Measurements from ENCODE around the gene MISP.
A peak's percentile ranks its signal among the peaks of the same experiment; 100 is the strongest.

The MISP gene

DNA sequence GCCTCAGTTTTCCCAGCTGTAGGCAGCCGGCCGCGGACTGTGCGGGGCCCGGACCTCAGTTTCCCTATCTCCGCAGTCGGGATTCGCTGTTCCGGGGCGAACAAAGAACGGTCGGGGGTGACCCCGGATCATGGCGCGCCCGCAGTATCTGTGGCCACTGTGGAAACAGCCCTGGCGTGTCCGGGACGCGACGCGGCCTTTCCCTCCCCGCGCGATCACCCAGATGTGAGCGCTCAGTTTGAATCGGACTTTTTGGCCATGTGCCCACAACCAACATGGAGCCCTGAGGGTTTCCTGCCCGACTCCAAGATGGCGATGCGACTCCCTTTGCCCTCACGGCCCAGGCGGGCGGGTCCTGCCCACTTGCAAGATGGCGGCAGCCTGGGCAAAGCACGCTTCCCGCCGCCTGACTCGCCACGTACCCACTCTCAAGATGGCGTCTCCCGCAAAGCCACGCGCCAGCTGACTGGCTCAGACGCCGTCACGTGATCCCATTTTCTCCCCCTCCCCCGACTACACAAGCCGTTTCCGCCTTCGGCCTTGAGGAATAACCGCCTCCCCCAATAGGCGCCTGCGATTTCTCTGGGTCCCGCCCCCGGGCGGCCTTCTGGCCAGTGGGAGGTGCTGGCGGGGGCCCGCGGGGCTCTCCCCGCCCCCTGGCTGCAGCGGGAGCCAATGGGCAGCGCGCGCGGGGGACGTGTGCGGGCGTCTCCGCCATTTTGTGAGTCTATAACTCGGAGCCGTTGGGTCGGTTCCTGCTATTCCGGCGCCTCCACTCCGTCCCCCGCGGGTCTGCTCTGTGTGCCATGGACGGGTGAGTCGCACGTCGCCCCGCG, 46.0 kb downstream of the MISP start, which contains the start of gene PTBP1:
PTBP1 (plus strand) TSS at position 761 of the 836 bp plus-strand sequence; CDS start at position 807, 46 bp downstream.
- peak; percentile 98 for DNase-seq (ENCODE audit: low read depth)

DNA sequence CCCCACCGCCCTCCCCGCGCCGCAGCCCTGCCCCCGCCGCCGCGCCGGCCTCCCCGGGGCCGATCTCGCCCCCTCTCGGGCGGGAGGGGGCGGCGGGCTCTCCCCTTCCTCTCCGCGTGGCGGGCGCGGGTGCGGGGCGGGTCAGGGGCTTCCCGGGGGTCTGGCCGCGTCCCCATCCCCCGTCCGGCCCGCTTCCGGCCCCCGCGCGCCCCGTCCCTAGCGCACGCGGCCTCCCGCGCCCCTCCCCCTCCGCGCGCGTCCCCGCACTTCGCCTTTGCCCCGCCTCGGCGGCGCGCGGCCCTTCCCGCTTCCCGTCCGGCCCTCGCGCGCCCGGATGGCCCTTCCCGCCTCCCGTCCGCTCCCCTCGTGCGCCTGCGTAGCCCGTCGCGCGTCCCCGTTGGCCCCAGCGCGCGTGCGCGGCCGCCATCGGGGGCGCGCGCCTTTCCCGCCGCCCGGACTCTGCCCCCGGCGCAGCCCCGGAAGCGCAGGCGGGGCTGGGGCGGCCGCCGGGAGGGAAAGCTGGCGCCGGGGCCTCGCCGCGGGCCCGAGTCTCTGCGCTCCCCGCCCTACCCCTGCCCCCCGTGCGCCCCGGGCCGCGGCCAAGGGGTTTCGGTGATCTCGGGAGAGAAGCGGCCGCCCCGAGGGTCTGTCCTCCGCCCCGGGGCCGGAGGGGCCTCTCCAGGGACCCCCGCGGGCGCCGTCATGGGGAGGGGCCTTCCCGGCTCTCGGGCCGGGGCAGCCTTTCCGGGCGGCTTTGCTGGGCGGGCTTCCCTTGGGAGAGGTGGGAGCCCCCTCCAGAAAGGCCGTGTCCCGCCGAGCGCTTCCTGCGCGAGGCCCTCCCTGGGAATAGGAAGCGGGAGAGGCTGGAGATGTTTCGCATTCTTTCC, 46.9 kb downstream of the MISP start:
- DNase-seq (ENCODE audit: low read depth) = peak; percentile 73

DNA sequence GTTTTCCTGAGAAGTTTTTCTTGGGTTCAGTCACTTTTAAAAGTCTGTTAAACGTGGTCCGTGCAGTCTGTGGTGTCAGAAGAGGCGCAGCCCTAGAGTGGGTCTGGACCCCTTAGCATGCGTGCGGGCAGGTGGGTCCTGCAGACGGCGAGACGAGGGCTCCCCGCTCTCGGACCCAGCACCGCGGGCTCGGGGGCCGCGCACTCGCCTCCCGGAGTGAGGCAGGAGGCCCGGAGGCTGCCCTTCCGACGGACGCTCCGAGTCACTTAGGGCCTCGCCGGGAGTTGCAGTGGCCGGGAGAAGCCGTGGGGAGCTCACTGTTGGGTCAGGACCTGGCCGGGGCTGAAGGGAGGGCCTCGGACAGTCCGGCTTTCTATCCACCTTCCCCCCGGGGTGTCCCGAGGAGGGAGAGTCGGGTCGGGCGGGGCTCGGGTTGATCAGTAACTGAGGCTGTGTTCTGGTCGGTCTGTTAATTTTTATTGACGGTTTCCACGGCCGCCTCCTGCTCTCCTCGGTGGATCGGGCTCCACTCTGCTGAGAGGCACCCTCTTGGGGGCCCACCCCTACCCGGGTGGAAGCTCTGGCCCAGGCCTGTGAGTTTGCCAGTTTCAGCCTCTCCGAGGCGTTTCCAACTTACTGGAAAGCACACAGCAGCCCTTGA, 47.6 kb downstream of the MISP start:
- DNase-seq (ENCODE audit: low read depth) = no peak

DNA sequence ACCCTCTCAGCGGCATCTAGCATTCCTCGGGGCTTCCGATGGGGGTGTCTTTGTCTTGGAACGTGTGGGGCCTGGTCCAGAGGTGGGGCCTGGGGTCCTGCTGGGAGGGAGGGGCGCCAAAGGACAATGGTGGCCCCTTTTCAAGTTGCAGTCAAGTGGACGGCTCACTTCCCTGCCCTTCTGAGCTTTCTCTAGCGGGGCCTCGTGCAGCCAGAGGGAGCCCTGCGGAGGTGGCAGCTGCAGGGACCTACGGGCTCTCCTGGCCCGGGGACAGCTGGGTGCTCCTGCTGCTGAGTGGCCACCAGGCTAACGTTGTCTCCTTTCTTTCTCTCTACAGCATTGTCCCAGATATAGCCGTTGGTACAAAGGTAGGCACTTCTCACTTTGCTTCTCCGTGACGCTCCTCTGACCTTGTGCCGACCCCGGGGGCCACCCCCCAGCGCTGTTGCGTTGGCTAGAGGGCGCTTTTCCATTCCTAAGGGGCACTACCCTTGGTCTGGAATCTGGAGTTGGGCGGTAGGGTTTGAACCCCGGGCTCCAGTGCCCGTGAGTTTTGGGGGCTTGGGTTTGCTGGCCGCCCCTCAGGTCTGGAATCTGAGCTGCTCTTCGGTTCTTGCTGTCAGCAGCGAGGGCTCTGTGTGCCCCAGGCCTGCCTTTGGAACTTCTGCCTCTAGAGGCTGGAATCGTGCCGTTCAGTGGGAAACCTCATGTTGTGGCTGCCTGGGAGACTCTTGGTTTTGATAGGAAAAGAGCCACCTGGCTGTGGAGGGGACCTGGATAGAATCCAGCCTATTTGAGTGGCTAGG, 48.4 kb downstream of the MISP start:
- no peak for DNase-seq (ENCODE audit: low read depth)

DNA sequence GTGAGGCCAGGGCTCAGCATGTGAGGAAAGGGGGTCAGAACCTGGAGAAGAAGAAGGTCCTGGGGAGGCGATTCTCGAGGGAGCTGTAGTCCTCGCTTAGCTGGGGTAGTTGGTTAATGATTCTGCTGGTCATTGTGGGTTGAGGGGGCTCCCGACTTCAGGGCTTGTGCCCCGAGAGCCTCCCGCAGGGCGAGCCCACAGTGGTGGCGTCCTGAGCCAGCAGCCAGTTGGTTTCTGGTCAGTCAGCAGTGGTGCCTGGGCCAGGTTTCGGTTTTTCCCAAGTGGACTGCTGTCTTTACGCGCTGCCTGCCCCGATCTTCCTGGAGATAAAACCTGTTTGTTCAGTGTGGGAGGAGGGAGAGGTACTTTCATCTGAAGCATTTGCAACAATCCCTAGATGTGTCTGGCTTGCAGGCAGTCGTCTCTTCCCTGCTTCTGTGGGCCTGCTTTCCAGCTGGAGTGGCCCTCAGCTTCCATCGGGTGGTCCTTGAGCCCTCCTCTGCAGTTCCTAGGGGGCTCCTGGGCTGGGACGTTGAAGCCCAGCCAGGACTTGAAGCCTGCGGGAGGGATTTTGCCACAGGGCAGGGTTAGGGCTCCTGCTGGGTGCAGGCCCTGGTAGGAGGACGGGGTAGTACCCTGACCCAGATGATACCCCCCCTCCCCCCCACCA, 49.6 kb downstream of the MISP start:
- no peak for DNase-seq (ENCODE audit: low read depth)

DNA sequence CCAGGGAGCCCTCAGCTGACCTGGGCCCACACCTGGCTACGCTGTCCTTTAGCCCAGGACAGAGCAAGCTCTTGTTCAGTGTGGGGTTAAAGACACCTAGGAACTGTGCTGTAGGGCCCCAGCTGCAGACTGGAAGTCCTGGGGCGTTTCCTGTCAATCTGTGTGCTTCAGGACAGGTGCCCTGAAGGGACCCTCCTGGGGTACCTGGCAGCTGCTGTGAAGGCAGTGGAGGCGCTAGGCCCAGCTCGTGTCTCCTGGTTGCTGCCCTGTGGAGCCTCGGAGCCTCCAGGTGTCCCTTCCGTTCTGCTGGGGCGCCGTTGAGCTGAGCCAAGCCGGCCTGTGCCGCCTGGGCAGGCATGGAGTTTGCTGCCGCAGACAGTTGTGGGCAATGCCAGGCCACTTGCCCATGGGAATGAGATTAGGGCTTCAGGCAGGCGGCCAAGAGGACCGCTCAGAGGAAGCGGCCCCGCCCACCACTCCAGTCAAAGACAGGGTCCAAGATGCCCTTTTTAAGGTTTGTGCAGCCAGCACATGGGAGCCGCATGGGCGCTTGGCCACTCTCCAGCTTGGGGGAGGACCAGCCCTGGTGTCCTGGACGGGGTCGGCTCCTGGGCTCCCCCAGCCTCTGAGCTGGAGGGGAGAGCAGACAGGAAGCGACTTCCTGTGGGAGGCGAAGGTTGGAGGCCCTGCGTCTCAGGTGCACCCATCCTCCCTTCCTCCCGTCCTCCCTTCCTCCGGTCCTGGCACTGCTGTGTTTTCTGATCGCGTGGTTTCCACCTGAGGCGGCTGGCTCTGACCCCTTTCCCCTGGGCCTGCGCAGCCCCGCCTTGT, 50.3 kb downstream of the MISP start:
- no peak for DNase-seq (ENCODE audit: low read depth)

DNA sequence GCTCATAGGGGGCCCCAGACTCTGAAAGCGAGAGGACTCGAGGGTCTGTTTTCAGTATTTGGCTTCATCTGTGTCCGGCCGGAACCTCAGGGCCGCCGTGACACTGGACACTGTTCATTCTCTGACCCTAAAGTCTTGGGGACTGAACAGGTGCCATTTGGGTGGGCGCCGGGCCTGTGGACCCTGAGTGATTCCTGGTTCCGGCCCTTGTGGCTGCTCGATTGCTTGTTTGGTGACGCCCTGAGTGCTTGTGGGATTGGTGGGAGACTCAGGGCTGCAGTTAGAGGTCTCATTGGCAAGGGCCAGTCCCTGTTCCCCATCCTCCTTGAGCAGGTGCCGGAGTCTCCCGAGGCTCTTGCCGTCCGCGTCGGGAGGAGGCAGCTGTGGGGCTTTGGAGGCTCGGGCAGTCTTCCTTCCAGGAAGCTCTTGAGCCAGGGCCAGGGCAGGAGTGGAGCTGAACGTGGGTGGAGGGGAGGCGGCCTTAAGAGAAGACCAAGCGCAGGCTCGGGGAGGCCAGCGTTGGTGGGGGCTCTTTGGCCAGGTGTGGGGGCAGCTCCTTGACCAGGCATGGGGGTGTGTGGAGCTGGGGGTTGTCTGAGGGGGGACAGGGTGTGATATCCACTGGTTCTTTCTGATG, 51.1 kb downstream of the MISP start:
- no peak for DNase-seq (ENCODE audit: low read depth)

DNA sequence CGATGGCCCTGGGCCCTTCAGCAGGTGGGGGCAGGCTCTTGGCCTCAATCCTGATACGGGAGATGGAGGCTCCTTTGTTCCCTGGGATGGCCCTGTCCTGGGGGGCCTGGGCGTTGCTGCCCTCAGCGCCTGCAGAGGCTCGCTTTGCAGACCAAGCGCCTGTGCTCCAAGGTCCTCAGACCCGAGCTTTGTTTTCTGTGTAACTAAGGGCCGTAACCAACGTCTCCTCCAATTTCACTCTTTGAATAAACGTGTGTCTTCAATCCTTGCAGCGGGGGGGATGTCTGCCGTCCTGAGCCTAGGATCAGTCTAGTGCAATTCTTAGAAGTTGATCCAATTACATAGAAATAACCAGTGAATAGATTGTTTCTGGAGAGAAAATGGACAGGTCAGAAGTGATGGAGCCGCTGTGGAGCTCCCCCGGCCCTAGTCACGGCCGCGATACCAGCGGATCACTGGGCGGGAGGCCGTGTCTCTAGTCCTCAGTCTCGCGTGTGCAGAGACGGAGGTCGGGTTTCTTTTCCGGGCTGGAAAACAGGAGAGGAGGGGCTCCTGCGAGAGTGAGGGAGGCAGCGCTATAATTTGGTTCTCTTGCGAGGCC, 51.7 kb downstream of the MISP start:
- DNase-seq (ENCODE audit: low read depth) = no peak

DNA sequence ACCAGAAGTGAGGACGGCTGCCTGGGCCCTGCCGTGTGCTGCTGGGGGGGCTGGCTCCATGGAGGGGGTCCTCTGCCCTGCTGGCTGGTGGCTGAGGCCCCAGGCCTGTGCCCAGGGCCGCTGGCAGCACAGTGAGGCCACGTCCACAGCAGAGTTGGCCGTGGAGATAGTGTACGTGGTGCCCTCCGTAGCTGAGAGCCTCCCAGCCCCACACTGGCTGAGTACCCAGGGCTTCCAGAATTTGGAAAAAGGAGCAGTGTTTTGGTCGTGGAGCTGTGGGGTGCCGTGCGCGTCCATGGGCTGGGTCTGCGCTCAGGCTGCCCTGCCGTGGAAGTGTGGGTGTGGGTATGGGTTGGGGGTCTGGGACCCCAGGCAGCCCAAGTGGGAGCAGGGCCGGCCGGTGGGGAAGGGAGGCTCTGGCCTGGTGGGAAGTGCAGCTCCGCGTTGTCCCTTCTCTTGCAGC, 52.2 kb downstream of the MISP start:
- no peak for DNase-seq (ENCODE audit: low read depth)

DNA sequence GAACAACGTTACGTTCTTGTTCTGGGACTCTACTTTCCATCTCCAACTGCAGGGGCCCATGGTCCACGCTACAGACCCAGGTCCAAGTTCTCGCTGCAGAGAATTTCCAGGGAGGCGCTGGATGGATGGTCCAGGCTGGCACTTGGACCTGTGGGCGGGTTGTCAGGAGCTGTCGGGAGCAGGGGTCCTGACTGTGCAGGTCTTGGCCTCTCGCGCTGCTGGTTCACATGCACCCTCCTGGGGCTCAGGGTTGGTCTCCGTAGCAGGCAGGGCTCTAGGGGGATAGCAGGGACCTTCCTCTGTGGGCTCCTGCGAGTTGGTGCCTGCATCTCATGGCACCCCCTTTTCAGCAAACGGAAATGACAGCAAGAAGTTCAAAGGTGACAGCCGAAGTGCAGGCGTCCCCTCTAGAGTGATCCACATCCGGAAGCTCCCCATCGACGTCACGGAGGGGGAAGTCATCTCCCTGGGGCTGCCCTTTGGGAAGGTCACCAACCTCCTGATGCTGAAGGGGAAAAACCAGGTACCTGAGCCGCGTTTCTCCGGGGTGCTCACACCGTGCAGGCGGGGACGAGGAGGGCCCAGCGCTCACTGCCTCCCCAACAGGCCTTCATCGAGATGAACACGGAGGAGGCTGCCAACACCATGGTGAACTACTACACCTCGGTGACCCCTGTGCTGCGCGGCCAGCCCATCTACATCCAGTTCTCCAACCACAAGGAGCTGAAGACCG, 52.9 kb downstream of the MISP start:
- no peak for DNase-seq (ENCODE audit: low read depth)

DNA sequence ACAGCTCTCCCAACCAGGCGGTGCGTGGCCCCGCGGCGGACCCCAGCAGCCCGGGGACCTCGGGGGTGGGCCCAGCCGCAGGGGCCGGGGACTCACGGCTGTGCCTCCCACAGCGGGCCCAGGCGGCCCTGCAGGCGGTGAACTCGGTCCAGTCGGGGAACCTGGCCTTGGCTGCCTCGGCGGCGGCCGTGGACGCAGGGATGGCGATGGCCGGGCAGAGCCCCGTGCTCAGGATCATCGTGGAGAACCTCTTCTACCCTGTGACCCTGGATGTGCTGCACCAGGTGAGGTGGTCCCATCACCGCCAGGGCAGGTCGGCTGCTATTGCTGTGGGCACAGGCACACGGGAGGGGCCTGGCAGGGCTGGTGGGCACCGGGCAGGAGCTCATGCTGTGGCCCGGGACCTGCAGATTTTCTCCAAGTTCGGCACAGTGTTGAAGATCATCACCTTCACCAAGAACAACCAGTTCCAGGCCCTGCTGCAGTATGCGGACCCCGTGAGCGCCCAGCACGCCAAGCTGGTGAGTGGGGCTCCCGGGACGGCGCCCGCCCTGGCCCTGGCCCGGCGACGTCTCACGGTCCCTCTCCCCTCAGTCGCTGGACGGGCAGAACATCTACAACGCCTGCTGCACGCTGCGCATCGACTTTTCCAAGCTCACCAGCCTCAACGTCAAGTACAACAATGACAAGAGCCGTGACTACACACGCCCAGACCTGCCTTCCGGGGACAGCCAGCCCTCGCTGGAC, 53.7 kb downstream of the MISP start:
- DNase-seq (ENCODE audit: low read depth) = no peak

DNA sequence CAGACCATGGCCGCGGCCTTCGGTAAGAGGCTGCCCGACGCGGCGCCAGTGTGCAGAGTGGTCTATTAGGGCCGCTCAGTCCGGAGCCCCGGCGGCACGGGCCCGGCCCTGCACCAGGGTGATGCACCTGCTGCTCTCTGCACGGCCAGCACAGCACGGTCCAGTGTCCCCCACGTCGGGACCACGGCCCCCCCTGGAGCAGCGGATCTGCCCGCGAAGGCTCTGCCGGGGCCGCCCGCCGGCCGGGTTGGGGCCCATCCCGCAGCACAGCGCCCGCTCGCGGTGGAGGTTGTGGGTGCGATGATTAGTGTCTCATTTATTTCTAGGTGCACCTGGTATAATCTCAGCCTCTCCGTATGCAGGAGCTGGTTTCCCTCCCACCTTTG, 54.2 kb downstream of the MISP start:
- no peak for DNase-seq (ENCODE audit: low read depth)

DNA sequence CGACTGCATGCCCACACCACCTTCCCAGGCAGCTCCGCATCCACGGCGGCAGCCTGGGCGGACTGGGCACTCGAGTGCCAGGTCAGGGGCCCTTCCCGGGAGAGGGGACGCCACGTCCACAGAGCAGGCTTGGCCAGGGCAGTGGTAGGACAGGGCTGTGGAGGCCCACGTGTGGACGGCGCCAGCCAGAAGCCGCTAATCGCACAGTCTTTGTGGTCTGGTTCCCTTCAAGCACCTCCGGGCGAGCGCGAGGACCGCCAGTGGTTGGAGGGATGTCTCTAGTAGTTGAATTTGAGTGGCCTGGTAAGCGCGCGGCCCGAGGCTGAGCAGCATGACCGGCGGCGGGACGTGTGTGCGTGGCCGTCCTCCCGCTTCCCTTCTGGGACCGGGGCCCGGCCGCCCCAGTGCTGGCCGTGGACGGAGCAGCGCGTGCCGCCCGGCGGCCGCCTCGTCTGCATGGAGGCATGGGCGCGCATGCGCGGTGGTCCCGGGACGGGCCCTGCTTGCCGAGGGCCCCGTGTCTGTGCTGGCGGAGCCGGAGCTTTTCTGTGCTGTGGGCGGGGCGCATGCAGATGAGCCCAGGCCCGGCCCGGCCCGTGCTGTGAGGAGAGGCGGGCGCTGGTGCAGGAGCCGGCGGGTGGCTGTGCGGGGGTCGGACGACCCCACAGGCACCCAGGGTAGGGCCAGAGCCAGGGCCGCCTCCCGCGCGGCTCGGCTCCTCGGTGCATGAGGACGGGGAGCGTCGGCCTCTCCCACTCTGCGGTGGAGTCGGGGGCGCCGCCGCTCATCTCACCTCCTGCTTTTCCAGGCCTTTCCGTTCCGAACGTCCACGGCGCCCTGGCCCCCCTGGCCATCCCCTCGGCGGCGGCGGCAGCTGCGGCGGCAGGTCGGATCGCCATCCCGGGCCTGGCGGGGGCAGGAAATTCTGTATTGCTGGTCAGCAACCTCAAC, 55.0 kb downstream of the MISP start:
- no peak for DNase-seq (ENCODE audit: low read depth)

DNA sequence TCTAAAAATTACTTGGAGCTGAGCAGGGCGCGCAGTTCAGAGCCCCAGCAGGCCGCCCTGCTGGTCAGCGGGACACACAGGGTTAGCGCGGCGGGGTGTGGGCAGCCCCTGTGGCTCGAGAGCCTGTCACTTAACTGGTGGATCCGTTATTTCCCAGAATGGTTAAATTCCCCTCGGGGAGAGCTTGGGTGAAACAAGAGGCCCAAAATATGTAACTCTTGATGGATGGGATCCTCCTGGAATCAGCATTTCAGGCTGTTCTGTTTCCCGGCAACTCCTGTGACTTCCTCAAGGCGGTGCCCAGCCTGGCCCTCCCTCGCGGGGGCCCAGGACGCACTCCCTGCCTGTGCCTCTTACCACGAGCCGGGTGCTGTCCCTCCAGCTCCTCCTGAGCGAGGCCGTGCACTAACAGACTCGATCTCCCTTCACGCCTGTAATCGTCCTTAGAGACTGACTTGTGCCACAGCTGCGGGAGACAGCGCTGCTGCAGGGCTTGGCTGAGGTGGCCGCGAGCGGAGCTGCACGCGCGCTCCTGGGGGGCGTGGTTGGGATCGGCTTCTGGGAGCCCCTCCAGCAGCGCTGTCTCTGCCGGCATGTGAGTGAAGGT, 56.0 kb downstream of the MISP start:
- DNase-seq (ENCODE audit: low read depth) = no peak

DNA sequence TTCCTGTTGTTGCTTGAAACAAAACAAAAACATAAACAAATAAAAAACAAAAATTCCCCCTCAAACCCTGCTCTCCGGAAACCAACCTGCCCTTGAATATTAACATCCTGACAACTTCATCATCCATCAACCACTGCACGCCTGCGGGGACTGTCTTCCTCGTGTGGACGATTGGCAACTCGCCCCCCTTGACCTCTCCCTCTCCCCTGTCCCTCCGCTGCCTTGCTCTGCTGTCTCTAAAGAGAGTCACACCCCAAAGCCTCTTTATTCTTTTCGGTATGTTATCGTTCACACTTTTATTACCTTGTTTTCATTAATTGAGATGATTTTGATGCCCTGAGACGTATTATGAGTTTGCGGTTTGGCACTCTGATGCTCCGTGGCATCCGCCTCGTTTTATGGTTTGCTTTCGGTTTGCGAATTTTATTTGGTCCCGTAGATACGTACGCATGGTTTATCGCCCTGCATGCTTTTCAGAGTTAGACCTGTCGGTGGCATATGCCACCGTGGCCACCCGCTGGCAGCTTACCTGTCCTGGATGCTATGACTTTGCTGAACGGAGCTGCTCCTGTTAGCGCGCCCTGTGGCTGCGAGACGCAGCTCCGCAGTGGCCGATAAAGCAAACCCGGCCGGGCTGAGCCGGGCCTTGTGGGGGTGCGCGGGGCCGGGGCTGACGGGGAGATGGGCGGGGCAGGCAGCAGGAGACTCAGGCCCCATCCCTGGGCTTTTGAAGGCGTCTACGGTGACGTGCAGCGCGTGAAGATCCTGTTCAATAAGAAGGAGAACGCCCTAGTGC, 56.9 kb downstream of the MISP start:
- no peak for DNase-seq (ENCODE audit: low read depth)
